Lung microvascular endothelial cell (primary cell): ENCODE results near the gene CAP2. TPM values are rescaled to one million over a fixed set of nuclear protein-coding genes. Genes with fewer than 3 reads are reported as not detected.
"Not testable (repeated sequence)": the region's sequence is repeated elsewhere in the genome, so short reads cannot be mapped to it uniquely, and the experiment has no call there.

ENCODE experiments used
- DNase-seq, 2 donors: peaks; one replicate each; pipeline versions ENCODE4 v3.0.0 to v3.0.0-alpha.2; 2010; ENCODE audit warnings: low read depth in 2 of 2
- total RNA-seq: library from RNA; depleted of rRNA; stranded (reverse); fragments of >200 nt; gene quantifications from 2 replicates; pipeline ENCODE4 v1.2.1, GENCODE V29; 2014

The CAP2 gene
- total RNA-seq, 1 donor from 2014 or later: 0.40 TPM

DNA sequence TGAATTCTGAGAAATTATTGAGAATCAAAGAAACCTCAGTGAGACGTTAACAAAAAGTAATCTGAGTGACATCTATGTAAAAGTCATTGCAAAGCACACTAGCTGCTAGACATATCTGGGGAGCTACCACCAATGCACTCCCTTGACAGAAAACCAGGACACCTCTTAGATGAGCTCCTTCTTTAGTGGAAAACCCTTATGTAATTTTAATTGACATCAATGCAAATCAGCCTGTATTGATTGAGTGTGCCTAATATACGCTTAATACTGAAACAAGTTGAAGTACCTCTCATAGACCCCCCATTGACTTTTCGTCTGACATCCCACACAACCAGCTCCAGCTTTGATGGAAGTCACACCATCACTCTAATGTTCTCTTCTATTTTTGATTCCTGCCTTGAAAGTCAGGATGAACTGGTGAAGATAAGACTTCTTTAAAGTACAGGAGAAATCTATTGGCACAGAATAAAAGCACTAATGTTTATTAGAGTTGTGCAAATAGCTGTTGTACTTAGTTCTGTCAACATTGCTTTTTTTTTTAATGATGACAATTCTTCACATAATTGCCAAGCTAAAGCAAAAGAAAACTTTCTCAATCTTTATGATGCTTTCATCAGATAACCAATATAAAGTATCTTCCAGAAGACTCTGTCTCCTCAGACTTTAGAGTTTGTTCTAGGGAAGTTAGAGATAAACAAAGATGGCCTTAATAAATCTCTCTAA lies 108.7 kb downstream of the CAP2 start:
- DNase-seq: no peak

DNA sequence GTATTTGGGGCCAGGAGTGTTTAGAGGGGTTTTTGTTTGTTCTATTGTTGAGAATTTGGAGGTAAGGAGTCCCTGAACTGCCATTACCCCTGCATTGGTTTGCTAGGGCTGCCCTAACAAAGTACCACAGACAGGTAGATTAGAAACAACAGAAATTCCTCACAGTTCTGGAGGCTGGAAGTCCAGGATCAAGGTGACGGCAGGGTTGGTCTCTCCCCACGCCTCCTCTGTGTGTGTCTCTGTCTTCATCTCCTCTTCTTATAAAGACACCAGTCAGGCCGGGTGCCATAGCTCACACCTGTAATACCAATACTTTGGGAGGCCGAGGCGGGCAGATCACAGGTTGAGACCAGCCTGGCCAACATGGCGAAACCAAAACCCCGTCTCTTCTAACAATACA lies 109.7 kb downstream of the CAP2 start:
- DNase-seq: no peak

DNA sequence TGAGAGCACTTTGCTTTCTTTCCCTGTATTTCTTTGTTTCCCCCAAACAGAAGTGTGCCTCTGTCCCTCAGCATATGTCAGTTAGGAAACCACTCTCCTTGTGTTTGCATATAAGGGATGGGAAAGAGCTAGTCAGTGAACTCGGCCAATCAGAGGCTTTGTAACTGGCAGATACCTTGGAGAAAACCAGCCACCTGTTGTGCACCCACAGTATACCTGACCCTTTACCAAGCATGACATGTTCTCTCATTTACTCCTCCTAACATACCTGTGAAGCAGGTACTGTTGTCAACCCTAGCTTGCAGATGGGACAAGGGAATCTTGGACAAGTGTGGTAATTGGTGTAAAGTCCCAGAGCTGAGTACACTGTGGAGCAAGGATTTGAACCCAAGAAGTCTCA lies 110.6 kb downstream of the CAP2 start:
- DNase-seq: no peak

DNA sequence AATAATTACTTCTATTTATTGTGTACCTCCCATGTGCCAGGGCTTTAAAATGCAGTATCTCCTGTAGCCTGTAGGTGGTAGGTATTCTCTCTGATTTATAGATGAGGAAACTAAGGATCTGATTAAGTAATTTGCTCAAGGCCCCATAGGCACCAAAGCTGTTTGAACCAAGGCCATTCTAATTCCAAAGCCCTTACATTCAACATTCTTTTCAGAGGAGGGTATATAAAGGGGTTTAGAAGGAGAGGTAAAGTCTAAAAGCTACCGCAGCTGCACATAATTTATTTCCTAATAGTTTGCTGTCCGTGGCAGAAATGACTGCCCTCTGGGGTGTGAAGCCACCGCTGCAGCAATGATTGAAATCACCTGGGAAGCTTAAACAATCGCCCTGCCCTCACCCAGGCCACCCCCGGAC lies 111.7 kb downstream of the CAP2 start:
- peak; percentile 20 to 59 for DNase-seq

DNA sequence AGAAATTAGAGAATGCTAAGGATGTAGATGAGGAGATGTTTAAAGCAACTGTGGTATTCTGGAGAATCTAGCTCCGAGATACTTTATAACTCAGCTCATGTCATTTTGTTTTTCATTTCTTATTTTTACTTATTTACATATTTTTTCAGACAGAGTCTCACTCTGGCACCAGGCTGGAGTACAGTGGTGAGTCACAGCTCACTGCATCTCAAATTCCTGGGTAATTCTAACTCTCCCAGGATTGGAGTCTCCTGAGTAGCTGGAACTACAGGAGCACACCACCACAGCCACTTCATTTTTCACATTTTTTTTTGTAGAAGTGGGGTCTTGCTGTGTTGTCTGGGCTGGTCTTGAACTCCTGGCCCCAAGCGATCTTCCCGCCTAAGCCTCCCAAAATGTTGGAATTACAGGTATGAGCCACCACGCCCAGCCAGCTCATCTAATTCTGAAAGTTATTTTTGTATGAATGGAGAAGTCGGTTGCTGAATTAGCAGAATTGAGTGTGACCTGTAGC lies 112.4 kb downstream of the CAP2 start:
- DNase-seq: peak in 1 of 2 donors; percentile 42

DNA sequence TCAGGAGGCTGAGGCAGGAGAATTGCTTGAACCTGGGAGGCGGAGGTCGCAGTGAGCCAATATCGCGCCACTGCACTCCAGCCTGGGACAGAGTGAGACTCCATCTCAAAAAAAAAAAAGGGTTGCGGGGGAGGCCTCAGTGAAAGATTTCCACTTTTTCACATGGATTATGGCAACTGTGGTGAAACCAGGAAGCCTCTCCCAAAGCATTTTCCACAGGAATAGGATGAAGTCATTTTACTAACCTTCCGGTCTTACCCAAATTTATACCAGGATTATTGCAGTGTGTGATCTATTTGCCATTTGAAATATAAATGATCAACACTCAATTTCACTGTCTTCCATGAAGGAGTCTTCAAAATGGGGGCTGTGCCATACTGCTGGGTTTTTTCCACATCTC lies 113.1 kb downstream of the CAP2 start:
- DNase-seq: peak in 1 of 2 donors; percentile 83

- DNase-seq: peak; percentile 14 to 42
Observed at GRCh38 chr6:17506962-17507361, 113.6 kb downstream of the CAP2 start.

GRCh38 chr6:17511084-17511483 lies 117.7 kb downstream of the CAP2 start:
- no peak for DNase-seq

DNA sequence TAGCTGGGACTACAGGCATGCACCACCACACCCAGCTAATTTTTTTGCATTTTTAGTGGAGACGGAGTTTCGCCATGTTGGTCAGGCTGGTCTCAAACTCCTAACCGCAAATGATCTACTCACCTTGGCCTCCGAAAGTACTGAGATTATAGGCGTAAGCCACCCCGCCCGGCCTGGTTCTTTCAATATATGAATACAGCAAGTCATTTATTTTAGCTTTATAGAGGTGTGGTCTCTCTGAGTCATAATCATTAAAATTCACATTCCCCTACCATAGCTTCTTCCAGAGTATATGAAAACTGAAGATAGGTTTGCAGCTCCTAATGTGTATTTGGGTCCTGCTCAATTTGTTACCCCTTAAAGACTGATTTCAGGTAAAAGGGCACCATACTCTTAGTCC lies 118.2 kb downstream of the CAP2 start:
- no peak for DNase-seq

- no peak for DNase-seq
Observed at GRCh38 chr6:17519120-17519519, 125.7 kb downstream of the CAP2 start.

DNA sequence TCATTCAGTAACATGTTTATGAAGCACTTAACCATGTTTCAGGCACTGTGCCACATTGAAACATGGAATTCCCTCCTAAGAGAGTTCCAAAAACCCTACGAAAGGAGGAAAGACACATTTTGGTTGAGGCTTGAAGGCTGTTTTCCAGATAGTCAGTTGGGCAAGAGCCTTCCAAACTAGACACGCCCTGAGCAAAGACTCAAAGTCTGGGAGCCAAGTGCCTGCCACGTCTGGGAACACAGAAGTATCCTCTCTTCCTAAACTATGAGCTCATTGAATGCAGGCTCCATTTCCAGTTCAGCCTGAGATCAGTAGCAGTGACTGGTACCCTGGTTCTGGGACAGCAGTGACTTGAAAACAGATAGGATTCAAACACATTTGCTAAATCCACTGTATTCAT lies 132.2 kb downstream of the CAP2 start:
- DNase-seq: no peak

- no peak for DNase-seq
Observed at GRCh38 chr6:17527076-17527475, 133.7 kb downstream of the CAP2 start.

- DNase-seq: no peak
Observed at GRCh38 chr6:17530321-17530835, 137.0 kb downstream of the CAP2 start.

GRCh38 chr6:17536586-17536985 lies 143.2 kb downstream of the CAP2 start:
- DNase-seq: no peak

GRCh38 chr6:17542243-17542642 lies 148.8 kb downstream of the CAP2 start:
- DNase-seq: no peak

GRCh38 chr6:17545681-17546080 lies 152.3 kb downstream of the CAP2 start:
- DNase-seq: not testable (repeated sequence)

DNA sequence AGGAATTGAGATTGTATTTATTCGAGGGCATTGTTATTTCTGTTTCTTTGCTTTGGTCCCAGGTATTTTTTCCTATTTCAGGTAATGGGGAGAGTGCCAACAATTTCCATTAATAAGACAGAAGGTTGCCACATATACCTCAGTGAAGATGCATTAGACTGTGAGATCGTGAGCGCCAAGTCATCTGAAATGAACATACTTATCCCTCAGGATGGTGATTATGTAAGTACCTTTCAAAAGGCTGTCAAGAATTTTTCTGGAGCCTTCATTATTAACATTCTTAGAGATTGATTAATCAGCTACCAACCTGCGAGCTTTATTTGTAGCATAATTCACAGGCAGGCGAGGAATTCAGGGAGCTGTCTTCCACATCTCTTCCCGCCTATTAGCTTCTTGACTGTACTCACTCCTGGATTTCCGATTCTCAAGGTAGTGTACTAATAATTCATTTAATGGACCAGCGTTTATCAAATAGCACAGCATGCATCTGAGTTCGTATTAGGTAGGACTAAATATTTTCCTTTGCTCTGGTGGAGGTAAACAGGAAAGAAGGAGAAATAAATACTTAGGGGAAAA lies 158.1 kb downstream of the CAP2 start:
- no peak for DNase-seq

DNA sequence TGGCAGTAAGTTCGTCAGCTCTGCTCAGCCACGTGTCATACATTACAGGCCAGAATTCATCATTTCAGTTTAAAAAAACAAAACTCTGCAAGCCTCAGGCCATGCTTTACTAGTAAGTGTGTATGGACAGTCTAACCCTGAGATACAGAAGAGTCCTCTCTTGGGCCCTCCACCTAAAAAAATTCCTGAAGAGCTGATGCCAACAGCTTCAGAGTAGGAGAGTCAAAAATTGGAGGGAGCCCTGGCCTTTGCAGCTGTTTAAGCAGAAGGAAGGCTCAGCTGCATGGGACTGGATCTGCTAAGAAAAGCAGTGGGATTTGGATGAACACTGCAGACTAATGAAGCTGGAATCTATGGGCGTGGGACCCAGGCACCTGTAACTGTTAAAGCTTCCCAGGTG lies 159.5 kb downstream of the CAP2 start:
- DNase-seq: no peak

DNA sequence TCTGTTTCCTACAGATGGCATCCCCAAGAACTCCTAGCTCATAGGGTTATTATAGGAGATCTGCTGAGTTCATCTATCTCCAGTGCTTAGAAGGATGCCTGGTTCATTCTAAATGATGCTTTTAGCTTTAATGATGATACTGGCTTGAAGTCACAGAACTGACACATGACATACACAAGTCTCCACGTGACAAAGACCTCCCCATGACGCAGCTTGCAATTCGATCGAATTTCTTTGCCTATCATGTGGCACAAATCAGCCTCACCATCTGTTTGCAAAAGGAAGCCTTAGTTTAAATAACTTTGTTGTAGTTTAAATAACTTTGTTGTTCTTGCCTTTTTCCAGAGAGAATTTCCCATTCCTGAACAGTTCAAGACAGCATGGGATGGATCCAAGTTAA lies 162.6 kb downstream of the CAP2 start:
- no peak for DNase-seq

DNA sequence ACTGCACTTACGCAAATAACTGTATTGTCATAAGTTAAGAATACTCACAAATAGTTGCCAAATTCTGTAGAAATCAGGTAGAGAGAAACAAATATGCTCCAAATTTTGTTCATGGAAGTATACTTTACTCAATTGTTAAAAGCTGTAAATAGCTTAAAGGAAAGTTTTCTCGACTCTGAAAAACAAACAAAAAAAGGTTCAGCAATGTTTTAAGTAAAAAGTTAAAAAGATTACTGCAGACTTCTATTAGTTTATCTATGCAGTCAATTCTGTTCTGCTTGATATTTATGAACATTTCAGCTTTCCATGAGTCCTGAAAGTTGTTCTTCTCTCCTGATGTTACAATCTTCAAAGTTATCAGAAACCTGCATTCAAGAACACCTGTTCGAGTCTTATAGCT lies 169.2 kb downstream of the CAP2 start:
- DNase-seq: no peak

- DNase-seq: no peak
Observed at GRCh38 chr6:17565399-17565798, 172.0 kb downstream of the CAP2 start.

- no peak for DNase-seq
Observed at GRCh38 chr6:17574866-17575560, 181.6 kb downstream of the CAP2 start.
